Measurements from ENCODE around the gene ADARB1.

Gene ADARB1

DNA sequence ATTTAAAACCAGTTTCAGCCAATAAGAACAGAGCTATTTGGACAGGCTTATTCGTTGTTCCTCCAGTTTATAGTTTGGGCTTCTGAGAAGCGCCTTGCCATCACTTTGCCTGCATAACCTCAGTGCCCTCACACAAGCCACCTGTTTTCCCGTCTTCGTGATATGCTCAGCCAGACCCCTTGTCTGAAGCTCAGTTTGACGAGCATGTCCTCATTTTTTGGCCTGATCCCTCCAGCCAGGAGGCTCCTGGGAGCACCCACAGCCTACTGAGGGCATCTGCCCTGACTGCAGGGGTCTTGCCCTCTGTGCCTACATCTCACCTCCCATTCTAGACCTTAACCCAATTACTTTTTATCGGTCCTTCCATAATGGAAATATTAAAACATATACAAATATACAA, 95.3 kb downstream of the ADARB1 start:
- Histone ChIP-seq H3K9me3 (ENCODE audit: control insufficient read depth, low read length) (no peaks in the 10 kb centered on the region), H2AFZ (ENCODE audit: low read depth, low read length) (no peak overlapping the region), H3K4me3 (ENCODE audit: insufficient read depth in 1 of 2, low read depth in 1 of 2, low read length in 2 of 2) (no peak overlapping the region), H3K14ac (ENCODE audit: low read length in 2 of 2) (no peak overlapping the region), H3K23ac (ENCODE audit: low read length in 2 of 2) (no peak overlapping the region), H4K91ac (ENCODE audit: low read length) (no peak overlapping the region), H2BK120ac (ENCODE audit: low read depth, low read length) (no peak overlapping the region), H2AK5ac (ENCODE audit: low read length, severe bottlenecking) (no peak overlapping the region), H3K9ac (ENCODE audit: low read length) (no peak overlapping the region), H3K27ac (ENCODE audit: low read length, poor library complexity, severe bottlenecking) (no peak overlapping the region), H3K27me3 (ENCODE audit: control insufficient read depth in 1 of 2, insufficient read depth in 1 of 2, low read length in 2 of 2) (no peaks in the 10 kb centered on the region), H2BK15ac (ENCODE audit: low read depth, poor library complexity, severe bottlenecking) (no peak overlapping the region), H3K36me3 (ENCODE audit: control insufficient read depth in 1 of 2, insufficient read depth in 2 of 2, low read depth in 1 of 2, low read length in 2 of 2) (no peaks in the 10 kb centered on the region), H3K4me2 (ENCODE audit: low read length, poor library complexity, severe bottlenecking) (no peak overlapping the region), H4K8ac (ENCODE audit: low read length) (no peak overlapping the region), H3K79me1 (replicated peaks; ENCODE audit: low read length, poor library complexity, severe bottlenecking) (peaks cover 3% of the 10 kb centered on the region), H3K4me1 (ENCODE audit: control insufficient read depth, insufficient read depth, low read depth, low read length) (peaks cover 4% of the 10 kb centered on the region), H2BK12ac (ENCODE audit: low read length in 2 of 2) (no peak overlapping the region), H3K18ac (ENCODE audit: low read depth in 1 of 2, low read length in 2 of 2) (no peak overlapping the region), H2BK5ac (ENCODE audit: low read depth, low read length, poor library complexity, severe bottlenecking) (no peak overlapping the region), H3K4ac (ENCODE audit: low read depth in 1 of 2, low read length in 2 of 2) (no peak overlapping the region)
- 89% methylated on average over 6 of the region's 6 CpGs for WGBS
- no peak for DNase-seq

GRCh38 chr21:45170987-45171386, 96.6 kb downstream of the ADARB1 start:
- peaks cover 4% of the 10 kb centered on the region for H3K79me1 ChIP-seq (replicated peaks; ENCODE audit: low read length, poor library complexity, severe bottlenecking)
- no peak overlapping the region for H2BK12ac ChIP-seq (ENCODE audit: low read length in 2 of 2)
- H3K27me3 ChIP-seq (ENCODE audit: control insufficient read depth in 1 of 2, insufficient read depth in 1 of 2, low read length in 2 of 2) = no peaks in the 10 kb centered on the region
- no peak overlapping the region for H2BK120ac ChIP-seq (ENCODE audit: low read depth, low read length)
- H3K23ac ChIP-seq (ENCODE audit: low read length in 2 of 2) = no peak overlapping the region
- no peak for DNase-seq
- H4K8ac ChIP-seq (ENCODE audit: low read length) = no peak overlapping the region
- peaks cover 7% of the 10 kb centered on the region for H3K4me1 ChIP-seq (ENCODE audit: control insufficient read depth, insufficient read depth, low read depth, low read length)
- H3K27ac ChIP-seq (ENCODE audit: low read length, poor library complexity, severe bottlenecking) = no peak overlapping the region
- H2AFZ ChIP-seq (ENCODE audit: low read depth, low read length) = no peak overlapping the region
- no peak overlapping the region for H2BK15ac ChIP-seq (ENCODE audit: low read depth, poor library complexity, severe bottlenecking)
- H2BK5ac ChIP-seq (ENCODE audit: low read depth, low read length, poor library complexity, severe bottlenecking) = no peak overlapping the region
- WGBS = 93% methylated on average over 5 of the region's 8 CpGs
- H2AK5ac ChIP-seq (ENCODE audit: low read length, severe bottlenecking) = no peak overlapping the region
- H3K14ac ChIP-seq (ENCODE audit: low read length in 2 of 2) = no peak overlapping the region
- H3K4me3 ChIP-seq (ENCODE audit: insufficient read depth in 1 of 2, low read depth in 1 of 2, low read length in 2 of 2) = no peak overlapping the region
- no peaks in the 10 kb centered on the region for H3K9me3 ChIP-seq (ENCODE audit: control insufficient read depth, low read length)
- no peak overlapping the region for H3K4ac ChIP-seq (ENCODE audit: low read depth in 1 of 2, low read length in 2 of 2)
- H3K36me3 ChIP-seq (ENCODE audit: control insufficient read depth in 1 of 2, insufficient read depth in 2 of 2, low read depth in 1 of 2, low read length in 2 of 2) = peaks cover 0 to 4% of the 10 kb centered on the region in 2 experiments
- H3K18ac ChIP-seq (ENCODE audit: low read depth in 1 of 2, low read length in 2 of 2) = no peak overlapping the region
- H4K91ac ChIP-seq (ENCODE audit: low read length) = no peak overlapping the region
- H3K4me2 ChIP-seq (ENCODE audit: low read length, poor library complexity, severe bottlenecking) = no peak overlapping the region
- no peak overlapping the region for H3K9ac ChIP-seq (ENCODE audit: low read length)

DNA sequence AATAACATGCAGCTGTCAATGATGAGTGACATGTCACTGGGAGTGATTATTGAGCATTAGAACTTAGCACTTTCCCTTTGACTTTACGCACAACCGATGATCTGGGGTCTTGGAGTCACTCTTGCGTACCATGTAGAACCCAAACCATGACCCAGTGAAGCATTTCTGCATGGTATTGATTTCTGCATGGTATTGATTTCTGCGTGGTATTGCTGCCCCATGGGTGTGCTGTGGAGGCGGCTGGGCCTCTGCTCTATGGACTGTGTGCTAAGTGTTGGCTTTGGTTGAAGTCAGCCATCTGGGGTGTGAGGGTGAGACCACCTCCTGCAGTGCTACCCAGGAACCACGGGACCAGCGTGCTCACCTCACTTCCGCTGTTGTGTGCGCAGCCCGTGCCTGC, 98.0 kb downstream of the ADARB1 start:
- Histone ChIP-seq H3K9ac (ENCODE audit: low read length) (no peak overlapping the region), H2AK5ac (ENCODE audit: low read length, severe bottlenecking) (no peak overlapping the region), H2BK120ac (ENCODE audit: low read depth, low read length) (no peak overlapping the region), H2AFZ (ENCODE audit: low read depth, low read length) (no peak overlapping the region), H3K4ac (ENCODE audit: low read depth in 1 of 2, low read length in 2 of 2) (no peak overlapping the region), H3K18ac (ENCODE audit: low read depth in 1 of 2, low read length in 2 of 2) (no peak overlapping the region), H3K4me2 (ENCODE audit: low read length, poor library complexity, severe bottlenecking) (no peak overlapping the region), H3K4me3 (ENCODE audit: insufficient read depth in 1 of 2, low read depth in 1 of 2, low read length in 2 of 2) (no peak overlapping the region), H2BK12ac (ENCODE audit: low read length in 2 of 2) (no peak overlapping the region), H4K91ac (ENCODE audit: low read length) (peak overlapping the region; percentile 28), H3K14ac (ENCODE audit: low read length in 2 of 2) (no peak overlapping the region), H3K9me3 (ENCODE audit: control insufficient read depth, low read length) (no peaks in the 10 kb centered on the region), H2BK15ac (ENCODE audit: low read depth, poor library complexity, severe bottlenecking) (no peak overlapping the region), H3K27me3 (ENCODE audit: control insufficient read depth in 1 of 2, insufficient read depth in 1 of 2, low read length in 2 of 2) (no peaks in the 10 kb centered on the region), H2BK5ac (ENCODE audit: low read depth, low read length, poor library complexity, severe bottlenecking) (no peak overlapping the region), H3K36me3 (ENCODE audit: control insufficient read depth in 1 of 2, insufficient read depth in 2 of 2, low read depth in 1 of 2, low read length in 2 of 2) (peaks cover 0 to 16% of the 10 kb centered on the region in 2 experiments), H3K4me1 (ENCODE audit: control insufficient read depth, insufficient read depth, low read depth, low read length) (peaks cover 7% of the 10 kb centered on the region), H4K8ac (ENCODE audit: low read length) (no peak overlapping the region), H3K23ac (ENCODE audit: low read length in 2 of 2) (no peak overlapping the region), H3K79me1 (replicated peaks; ENCODE audit: low read length, poor library complexity, severe bottlenecking) (peaks cover 5% of the 10 kb centered on the region), H3K27ac (ENCODE audit: low read length, poor library complexity, severe bottlenecking) (no peak overlapping the region)
- no peak for DNase-seq
- over 99% methylated on average over 10 of the region's 10 CpGs for WGBS

- H4K8ac ChIP-seq (ENCODE audit: low read length) = no peak overlapping the region
- H3K18ac ChIP-seq (ENCODE audit: low read depth in 1 of 2, low read length in 2 of 2) = no peak overlapping the region
- no peak overlapping the region for H4K91ac ChIP-seq (ENCODE audit: low read length)
- peaks cover 0 to 27% of the 10 kb centered on the region in 2 experiments for H3K36me3 ChIP-seq (ENCODE audit: control insufficient read depth in 1 of 2, insufficient read depth in 2 of 2, low read depth in 1 of 2, low read length in 2 of 2)
- H3K9ac ChIP-seq (ENCODE audit: low read length) = no peak overlapping the region
- H3K4me3 ChIP-seq (ENCODE audit: insufficient read depth in 1 of 2, low read depth in 1 of 2, low read length in 2 of 2) = no peak overlapping the region
- H2BK5ac ChIP-seq (ENCODE audit: low read depth, low read length, poor library complexity, severe bottlenecking) = no peak overlapping the region
- H2BK15ac ChIP-seq (ENCODE audit: low read depth, poor library complexity, severe bottlenecking) = no peak overlapping the region
- H3K27me3 ChIP-seq (ENCODE audit: control insufficient read depth in 1 of 2, insufficient read depth in 1 of 2, low read length in 2 of 2) = no peaks in the 10 kb centered on the region
- no peak overlapping the region for H2BK12ac ChIP-seq (ENCODE audit: low read length in 2 of 2)
- H2AK5ac ChIP-seq (ENCODE audit: low read length, severe bottlenecking) = no peak overlapping the region
- no peak overlapping the region for H3K14ac ChIP-seq (ENCODE audit: low read length in 2 of 2)
- H3K4me2 ChIP-seq (ENCODE audit: low read length, poor library complexity, severe bottlenecking) = no peak overlapping the region
- H2AFZ ChIP-seq (ENCODE audit: low read depth, low read length) = no peak overlapping the region
- DNase-seq = no peak
- H3K9me3 ChIP-seq (ENCODE audit: control insufficient read depth, low read length) = no peaks in the 10 kb centered on the region
- H3K4me1 ChIP-seq (ENCODE audit: control insufficient read depth, insufficient read depth, low read depth, low read length) = peaks cover 4% of the 10 kb centered on the region
- H3K23ac ChIP-seq (ENCODE audit: low read length in 2 of 2) = no peak overlapping the region
- no peak overlapping the region for H2BK120ac ChIP-seq (ENCODE audit: low read depth, low read length)
- H3K4ac ChIP-seq (ENCODE audit: low read depth in 1 of 2, low read length in 2 of 2) = no peak overlapping the region
- WGBS = 99% methylated on average over 12 of the region's 12 CpGs
- no peak overlapping the region for H3K27ac ChIP-seq (ENCODE audit: low read length, poor library complexity, severe bottlenecking)
- H3K79me1 ChIP-seq (replicated peaks; ENCODE audit: low read length, poor library complexity, severe bottlenecking) = peaks cover 2% of the 10 kb centered on the region
These were observed 101.1 kb downstream of the ADARB1 start for GRCh38 chr21:45175326-45176095.
